B cell (primary cell): ENCODE data around the gene RAB10. TPM values are rescaled to one million over a fixed set of nuclear protein-coding genes. Genes with fewer than 3 reads are reported as not detected.

Experiments
- ATAC-seq: fragments of 200-7000 bp; cut with Tn5 transposase; one replicate; pipeline ENCODE4 v1.10.0; 2021; ENCODE audit warnings: low read depth, mild to moderate bottlenecking, moderate number of reproducible peaks, moderate library complexity
- CTCF ChIA-PET: fragments of 350-600 bp; sonication (Branson Sonifier 250); formaldehyde crosslinking; loops from one replicate; lab custom pipeline; 2021; ENCODE audit warnings: antibody characterized with exemption, inconsistent platforms; lab: Charles Lee
- POLR2A ChIA-PET: fragments of 350-600 bp; sonication (Branson Sonifier 250); formaldehyde crosslinking; loops from one replicate; lab custom pipeline; 2021; ENCODE audit warnings: antibody characterized with exemption; lab: Charles Lee
- DNase-seq: peaks from one replicate; pipeline ENCODE4 v3.0.0; 2013
- H2AFZ ChIP-seq: 2 replicates; pipeline ENCODE4 v1.6.1; 2012; ENCODE audit warnings: mild to moderate bottlenecking, low read depth, low read length; ENCODE audit not compliant: insufficient read depth, poor library complexity, severe bottlenecking
- H3K27ac ChIP-seq, 2 donors: 1 replicate in 1 of 2; 2 replicates in 1 of 2; pipeline ENCODE4 v1.5.1; 2012 to 2013; ENCODE audit warnings: low read length in 2 of 2, mild to moderate bottlenecking in 2 of 2, moderate library complexity in 1 of 2
- H3K27me3 ChIP-seq, 4 experiments: fragments of 200-600 bp in 1 of 4; sonication (generic) in 1 of 4; replicated peaks in 1 of 4; 1 replicate in 2 of 4; 2 replicates in 2 of 4; pipeline versions ENCODE4 v1.6.1 to v1.7.0; 2013 to 2016; ENCODE audit warnings: low read length in 3 of 4, mild to moderate bottlenecking in 2 of 4, mixed read lengths in 1 of 4, moderate library complexity in 1 of 4; ENCODE audit not compliant: insufficient read depth in 4 of 4, control insufficient read depth in 3 of 4; ENCODE audit errors: control extremely low read depth in 1 of 4
- H3K36me3 ChIP-seq, 2 experiments: replicated peaks in 1 of 2; 1 replicate in 1 of 2; 2 replicates in 1 of 2; pipeline versions ENCODE4 v1.6.1 to v1.7.1; 2013; ENCODE audit warnings: low read length in 1 of 2; ENCODE audit not compliant: insufficient read depth in 2 of 2, control insufficient read depth in 1 of 2; ENCODE audit errors: control extremely low read depth in 1 of 2, extremely low read depth in 1 of 2
- H3K4me1 ChIP-seq, 2 donors: fragments of 200-600 bp in 1 of 2; sonication (generic) in 1 of 2; 1 replicate in 1 of 2; 2 replicates in 1 of 2; pipeline versions ENCODE4 v1.5.1 to v1.6.1; 2013 to 2017; ENCODE audit warnings: low read length in 2 of 2; ENCODE audit not compliant: control insufficient read depth in 2 of 2, insufficient read depth in 2 of 2
- H3K4me2 ChIP-seq: replicated peaks from 2 replicates; pipeline ENCODE3; 2012; ENCODE audit warnings: mild to moderate bottlenecking, low read depth, low read length; ENCODE audit not compliant: poor library complexity, severe bottlenecking
- H3K4me3 ChIP-seq, 5 experiments: fragments of 200-600 bp in 1 of 5; sonication (generic) in 1 of 5; 1 replicate in 3 of 5; 2 replicates in 2 of 5; pipeline versions ENCODE4 v1.5.1 to v1.7.0; 2011 to 2016; ENCODE audit warnings: low read length in 4 of 5, mild to moderate bottlenecking in 4 of 5, low read depth in 2 of 5, control low read depth in 1 of 5, moderate library complexity in 1 of 5; ENCODE audit not compliant: insufficient read depth in 1 of 5; ENCODE audit errors: control extremely low read depth in 1 of 5, extremely low read depth in 1 of 5
- H3K79me2 ChIP-seq: fragments of 200-600 bp; sonication (generic); one replicate; pipeline ENCODE4 v1.6.0; 2016; ENCODE audit warnings: low read length; ENCODE audit not compliant: control insufficient read depth, insufficient read depth
- H3K9ac ChIP-seq: fragments of 200-600 bp; sonication (generic); 2 replicates; pipeline ENCODE4 v1.6.1; 2017; ENCODE audit warnings: mild to moderate bottlenecking, low read length, moderate library complexity
- H3K9me3 ChIP-seq, 3 donors: one replicate each; pipeline versions ENCODE4 v1.6.1 to v1.7.1; 2013; ENCODE audit warnings: low read length in 2 of 3; ENCODE audit not compliant: control insufficient read depth in 2 of 3, insufficient read depth in 1 of 3; ENCODE audit errors: control extremely low read depth in 1 of 3
- H4K20me1 ChIP-seq: 2 replicates; pipeline ENCODE4 v1.6.0; 2012; ENCODE audit warnings: mild to moderate bottlenecking, low read length; ENCODE audit not compliant: insufficient read depth, control insufficient read depth, poor library complexity, severe bottlenecking
- H3K27ac Mint-ChIP-seq: one replicate; pipeline ENCODE4 v1.8.0; 2021; ENCODE audit warnings: mixed read lengths
- H3K27me3 Mint-ChIP-seq: one replicate; pipeline ENCODE4 v1.8.0; 2021; ENCODE audit warnings: mixed read lengths
- H3K4me1 Mint-ChIP-seq: one replicate; pipeline ENCODE4 v1.8.0; 2021; ENCODE audit warnings: mixed read lengths
- H3K4me3 Mint-ChIP-seq: one replicate; pipeline ENCODE4 v1.8.0; 2021; ENCODE audit warnings: mixed read lengths
- H3K9me3 Mint-ChIP-seq: one replicate; pipeline ENCODE4 v1.8.0; 2022; ENCODE audit warnings: mixed read lengths; ENCODE audit not compliant: insufficient read depth
- EZH2 ChIP-seq: IDR thresholded peaks from 2 replicates; pipeline ENCODE4 v1.6.1; 2012; ENCODE audit warnings: borderline replicate concordance, low read depth, mild to moderate bottlenecking, moderate library complexity, low read length; ENCODE audit not compliant: insufficient read depth, poor library complexity, severe bottlenecking
- WGBS: methylation state at CpG from one replicate; pipeline ENCODE4 v1.1.5; 2013; ENCODE audit warnings: missing lambda C conversion rate; ENCODE audit not compliant: insufficient coverage; 5-methylcytosine and 5-hydroxymethylcytosine counted together
- intact Hi-C: fragments of 100-400 bp; cut with micrococcal nuclease; formaldehyde crosslinking; loops from one replicate; pipeline ENCODE4 v1.10.0; 2022
- polyA plus RNA-seq: library from polyadenylated mRNA; depleted of rRNA; stranded (reverse); fragments of >200 nt; gene quantifications from 2 replicates; pipeline ENCODE4 v1.2.3, GENCODE V29; 2012
- total RNA-seq, 2 donors: library from RNA; stranded (reverse); fragments of 120-200 nt in 1 of 2; gene quantifications; 1 replicate in 1 of 2; 2 replicates in 1 of 2; pipeline versions ENCODE4 v1.2.3 to v1.2.4, GENCODE V29; 2013 to 2022
- TF ChIP-seq, protein P1 (sequence below): fragments of 200-600 bp; IDR thresholded peaks from one replicate; pipeline ENCODE4 v1.8.0; 2022; ENCODE audit warnings: antibody characterized with exemption, mild to moderate bottlenecking

The RAB10 gene
- total and polyA plus RNA-seq, 2 donors (not counting 1 experiment from before 2014, with no cell fraction given) = 21.7 to 66.7 TPM

DNA sequence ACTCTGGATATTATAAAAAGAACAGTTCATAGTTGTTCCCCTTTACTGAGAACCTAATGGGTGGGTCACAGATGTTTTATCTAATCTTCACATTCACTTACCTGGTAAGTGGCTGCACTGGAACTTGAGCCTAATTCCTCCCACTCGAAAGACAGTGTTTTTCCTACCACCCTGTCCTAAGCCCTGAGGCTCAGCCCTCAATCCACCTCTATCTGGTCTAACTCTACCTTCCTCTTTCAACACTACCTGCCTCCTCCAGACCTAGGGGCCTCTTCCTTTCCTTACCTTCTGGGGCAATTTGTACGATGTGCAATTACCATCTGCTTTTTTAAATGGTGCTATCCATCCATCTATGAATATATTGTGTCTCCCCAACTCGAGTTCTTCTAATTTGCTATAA is 41.9 kb upstream of the RAB10 start:
- Histone ChIP-seq H3K4me3 (no peak overlapping the region), H3K79me2 (no peaks in the 10 kb centered on the region), H3K9ac (no peak overlapping the region), H3K9me3 (no peaks in the 10 kb centered on the region), H3K4me1 (peaks cover 0 to 2% of the 10 kb centered on the region in 2 donors), H2AFZ (peak overlapping the region; percentile 67), H3K27ac (no peak overlapping the region), H3K27me3 (no peaks in the 10 kb centered on the region), H3K36me3 (no peaks in the 10 kb centered on the region), H3K4me2 (no peak overlapping the region), H4K20me1 (no peaks in the 10 kb centered on the region)
- DNase-seq (no peak), ATAC-seq (no peak)
- CTCF ChIA-PET = interaction anchor here (0.6 to 3.5 kb wide), 33 partner anchors 9 to 585 kb away, joined by 3 to 40 read pairs (median 4); partner anchors contain the start of gene RAB10
- intact Hi-C loops = loop anchor here (1.0 kb wide), 2 partner anchors 153 to 338 kb away; no protein-coding TSS in a partner anchor
- no peak for TF ChIP-seq EZH2
- TF ChIP-seq, protein P1, sequence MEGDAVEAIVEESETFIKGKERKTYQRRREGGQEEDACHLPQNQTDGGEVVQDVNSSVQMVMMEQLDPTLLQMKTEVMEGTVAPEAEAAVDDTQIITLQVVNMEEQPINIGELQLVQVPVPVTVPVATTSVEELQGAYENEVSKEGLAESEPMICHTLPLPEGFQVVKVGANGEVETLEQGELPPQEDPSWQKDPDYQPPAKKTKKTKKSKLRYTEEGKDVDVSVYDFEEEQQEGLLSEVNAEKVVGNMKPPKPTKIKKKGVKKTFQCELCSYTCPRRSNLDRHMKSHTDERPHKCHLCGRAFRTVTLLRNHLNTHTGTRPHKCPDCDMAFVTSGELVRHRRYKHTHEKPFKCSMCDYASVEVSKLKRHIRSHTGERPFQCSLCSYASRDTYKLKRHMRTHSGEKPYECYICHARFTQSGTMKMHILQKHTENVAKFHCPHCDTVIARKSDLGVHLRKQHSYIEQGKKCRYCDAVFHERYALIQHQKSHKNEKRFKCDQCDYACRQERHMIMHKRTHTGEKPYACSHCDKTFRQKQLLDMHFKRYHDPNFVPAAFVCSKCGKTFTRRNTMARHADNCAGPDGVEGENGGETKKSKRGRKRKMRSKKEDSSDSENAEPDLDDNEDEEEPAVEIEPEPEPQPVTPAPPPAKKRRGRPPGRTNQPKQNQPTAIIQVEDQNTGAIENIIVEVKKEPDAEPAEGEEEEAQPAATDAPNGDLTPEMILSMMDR = no peak
- no peaks in the 10 kb centered on the region for H3K9me3 Mint-ChIP-seq
- WGBS = 75% methylated on average over 1 of the region's 3 CpGs
- H3K27ac Mint-ChIP-seq = no peak overlapping the region
- peaks cover 1% of the 10 kb centered on the region for H3K4me1 Mint-ChIP-seq
- POLR2A ChIA-PET = no interaction called here
- H3K27me3 Mint-ChIP-seq = no peaks in the 10 kb centered on the region
- H3K4me3 Mint-ChIP-seq = no peak overlapping the region

DNA sequence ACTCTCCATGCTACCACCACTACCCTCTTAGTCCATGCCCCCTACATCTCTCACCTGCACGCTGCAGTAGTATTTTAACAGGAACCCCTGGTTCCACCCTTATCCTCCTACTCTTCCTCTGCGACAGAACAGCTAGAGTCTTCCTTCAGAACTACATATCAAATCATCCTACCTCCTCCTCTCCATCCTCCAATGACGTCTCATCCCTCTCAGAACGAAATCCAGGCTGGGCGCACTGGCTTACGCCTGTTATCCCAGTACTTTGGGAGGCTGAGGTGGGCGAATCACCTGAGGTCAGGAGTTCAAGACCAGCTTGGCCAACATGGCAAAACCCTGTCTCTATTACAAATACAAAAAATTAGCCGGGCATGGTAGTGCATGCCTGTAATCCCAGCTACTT is 41.3 kb upstream of the RAB10 start:
- H2AFZ ChIP-seq = no peak overlapping the region
- no peaks in the 10 kb centered on the region for H3K9me3 ChIP-seq
- no peak overlapping the region for H3K27ac Mint-ChIP-seq
- 100% methylated on average over 2 of the region's 8 CpGs for WGBS
- POLR2A ChIA-PET = no interaction called here
- intact Hi-C loops = no loop called here
- H3K4me1 ChIP-seq = peaks cover 0 to 2% of the 10 kb centered on the region in 2 donors
- no peaks in the 10 kb centered on the region for H3K27me3 ChIP-seq
- H3K9me3 Mint-ChIP-seq = no peaks in the 10 kb centered on the region
- H3K4me3 ChIP-seq = no peak overlapping the region
- CTCF ChIA-PET = interaction anchor here (0.7 to 3.2 kb wide), 3 partner anchors 16 to 152 kb away, joined by 4 to 40 read pairs (median 5); partner anchors contain the start of gene RAB10
- no peak overlapping the region for H3K27ac ChIP-seq
- no peaks in the 10 kb centered on the region for H3K36me3 ChIP-seq
- no peaks in the 10 kb centered on the region for H3K27me3 Mint-ChIP-seq
- DNase-seq (no peak), ATAC-seq (no peak)
- H4K20me1 ChIP-seq = no peaks in the 10 kb centered on the region
- no peaks in the 10 kb centered on the region for H3K79me2 ChIP-seq
- no peak overlapping the region for H3K4me2 ChIP-seq
- no peak overlapping the region for H3K9ac ChIP-seq
- H3K4me3 Mint-ChIP-seq = no peak overlapping the region
- peaks cover 1% of the 10 kb centered on the region for H3K4me1 Mint-ChIP-seq
- TF ChIP-seq, protein P1 = no peak
- no peak for TF ChIP-seq EZH2
